ENCODE data around the gene EPS8L2.

EPS8L2 gene

GRCh38 chr11:693415-693831 is 12.6 kb upstream of the EPS8L2 start:
- WGBS (ENCODE audit: extremely low coverage, insufficient coverage, insufficient read length): no CpG with 5 or more reads among the region's 13 CpGs
- Histone ChIP-seq H3K23ac (ENCODE audit: low read length) (no peak overlapping the region), H3K4me1 (ENCODE audit: control insufficient read depth in 1 of 2, insufficient read depth in 2 of 2, low read length in 2 of 2) (peaks cover 33 to 35% of the 10 kb centered on the region in 2 experiments)

GRCh38 chr11:693887-694562 is 12.0 kb upstream of the EPS8L2 start:
- Histone ChIP-seq H4K8ac (ENCODE audit: low read depth, low read length) (peak overlapping the region; percentile 45), H3K79me1 (ENCODE audit: low read length) (peaks cover 26% of the 10 kb centered on the region), H3K4me3 (ENCODE audit: low read depth, low read length) (peak overlapping the region; percentile 58), H3K23ac (ENCODE audit: low read length) (no peak overlapping the region), H2BK5ac (ENCODE audit: low read depth, low read length, poor library complexity) (peak overlapping the region; percentile 42), H3K79me2 (ENCODE audit: control insufficient read depth, insufficient read depth, low read length, poor library complexity) (peaks cover 24% of the 10 kb centered on the region), H4K91ac (ENCODE audit: low read depth, low read length) (peak overlapping the region; percentile 72), H2BK120ac (ENCODE audit: insufficient read depth, low read length, poor library complexity) (peak overlapping the region; percentile 45), H2AK5ac (ENCODE audit: low read length) (peak overlapping the region; percentile 63), H3K9ac (ENCODE audit: low read length) (no peak overlapping the region), H3K4me1 (ENCODE audit: control insufficient read depth in 1 of 2, insufficient read depth in 2 of 2, low read length in 2 of 2) (peaks cover 33 to 35% of the 10 kb centered on the region in 2 experiments), H3K27ac (ENCODE audit: low read depth, low read length) (peak overlapping the region; percentile 62), H3K27me3 (ENCODE audit: insufficient read depth, low read length) (no peaks in the 10 kb centered on the region), H2AFZ (ENCODE audit: insufficient read depth, low read length, poor library complexity) (no peak overlapping the region), H2BK12ac (ENCODE audit: low read length) (no peak overlapping the region), H3K4me2 (ENCODE audit: low read length) (peak overlapping the region; percentile 35), H3K36me3 (ENCODE audit: control insufficient read depth in 1 of 2, insufficient read depth in 2 of 2, low read length in 2 of 2) (peaks cover 4 to 5% of the 10 kb centered on the region in 2 experiments), H3K18ac (ENCODE audit: low read length) (peak overlapping the region; percentile 52), H3K4ac (ENCODE audit: low read depth, low read length) (peak overlapping the region; percentile 84), H3K9me3 (ENCODE audit: insufficient read depth, low read depth, low read length) (no peaks in the 10 kb centered on the region), H4K12ac (ENCODE audit: low read depth, low read length) (no peak overlapping the region), H3K14ac (ENCODE audit: low read length) (peak overlapping the region; percentile 52)
- peak; percentile 50 to 68 for DNase-seq
- no CpG with 5 or more reads among the region's 15 CpGs for WGBS (ENCODE audit: extremely low coverage, insufficient coverage, insufficient read length)

More at GRCh38 chr11:693415-693831, 12.6 kb upstream of the EPS8L2 start:
- Histone ChIP-seq H3K9me3 (ENCODE audit: insufficient read depth, low read depth, low read length) (no peaks in the 10 kb centered on the region), H2BK12ac (ENCODE audit: low read length) (no peak overlapping the region), H3K27ac (ENCODE audit: low read depth, low read length) (peak overlapping the region; percentile 62), H3K4me2 (ENCODE audit: low read length) (peak overlapping the region; percentile 35), H3K79me2 (ENCODE audit: control insufficient read depth, insufficient read depth, low read length, poor library complexity) (peaks cover 24% of the 10 kb centered on the region), H3K79me1 (ENCODE audit: low read length) (peaks cover 26% of the 10 kb centered on the region), H3K36me3 (ENCODE audit: control insufficient read depth in 1 of 2, insufficient read depth in 2 of 2, low read length in 2 of 2) (peaks cover 5 to 10% of the 10 kb centered on the region in 2 experiments), H2BK120ac (ENCODE audit: insufficient read depth, low read length, poor library complexity) (no peak overlapping the region), H3K4ac (ENCODE audit: low read depth, low read length) (peak overlapping the region; percentile 77), H3K4me3 (ENCODE audit: low read depth, low read length) (no peak overlapping the region), H3K14ac (ENCODE audit: low read length) (peak overlapping the region; percentile 20), H3K9ac (ENCODE audit: low read length) (peak overlapping the region; percentile 31), H2AK5ac (ENCODE audit: low read length) (peak overlapping the region; percentile 49), H4K91ac (ENCODE audit: low read depth, low read length) (peak overlapping the region; percentile 72), H3K27me3 (ENCODE audit: insufficient read depth, low read length) (no peaks in the 10 kb centered on the region), H4K12ac (ENCODE audit: low read depth, low read length) (no peak overlapping the region), H3K18ac (ENCODE audit: low read length) (peak overlapping the region; percentile 46), H2BK5ac (ENCODE audit: low read depth, low read length, poor library complexity) (peak overlapping the region; percentile 57), H2AFZ (ENCODE audit: insufficient read depth, low read length, poor library complexity) (no peak overlapping the region), H4K8ac (ENCODE audit: low read depth, low read length) (no peak overlapping the region)
- peak; percentile 33 to 41 for DNase-seq

GRCh38 chr11:694563-695287 is 11.3 kb upstream of the EPS8L2 start, which contains the start of gene DEAF1:
TSS of gene DEAF1 (minus strand) at chr11:695222. CDS start at chr11:695047, 175 bp downstream.
- H2BK12ac ChIP-seq (ENCODE audit: low read length): no peak within 1 kb of the TSS
- peak within 1 kb of the TSS; percentile 98 for H3K18ac ChIP-seq (ENCODE audit: low read length)
- peak within 1 kb of the TSS; percentile 99 for H4K91ac ChIP-seq (ENCODE audit: low read depth, low read length)
- H3K4me2 ChIP-seq (ENCODE audit: low read length): peak within 1 kb of the TSS; percentile 78
- peak within 1 kb of the TSS; percentile 97 for H3K9ac ChIP-seq (ENCODE audit: low read length)
- peaks cover 24% of the 10 kb centered on the region for H3K79me2 ChIP-seq (ENCODE audit: control insufficient read depth, insufficient read depth, low read length, poor library complexity)
- H3K4ac ChIP-seq (ENCODE audit: low read depth, low read length): peak within 1 kb of the TSS; percentile 99
- H2BK120ac ChIP-seq (ENCODE audit: insufficient read depth, low read length, poor library complexity): peak within 1 kb of the TSS; percentile 99
- peak within 1 kb of the TSS; percentile 99 for H2BK5ac ChIP-seq (ENCODE audit: low read depth, low read length, poor library complexity)
- peak within 1 kb of the TSS; percentile 100 for H4K12ac ChIP-seq (ENCODE audit: low read depth, low read length)
- peak within 1 kb of the TSS; percentile 99 for H3K14ac ChIP-seq (ENCODE audit: low read length)
- peak within 1 kb of the TSS; percentile 99 for H2AK5ac ChIP-seq (ENCODE audit: low read length)
- H3K36me3 ChIP-seq (ENCODE audit: control insufficient read depth in 1 of 2, insufficient read depth in 2 of 2, low read length in 2 of 2): peaks cover 3 to 6% of the 10 kb centered on the region in 2 experiments
- peak; percentile 98 to 99 for DNase-seq
- H3K27ac ChIP-seq (ENCODE audit: low read depth, low read length): peak within 1 kb of the TSS; percentile 99
- H3K27me3 ChIP-seq (ENCODE audit: insufficient read depth, low read length): no peaks in the 10 kb centered on the region
- peaks cover 33 to 35% of the 10 kb centered on the region in 2 experiments for H3K4me1 ChIP-seq (ENCODE audit: control insufficient read depth in 1 of 2, insufficient read depth in 2 of 2, low read length in 2 of 2)
- peak within 1 kb of the TSS; percentile 100 for H4K8ac ChIP-seq (ENCODE audit: low read depth, low read length)
- WGBS (ENCODE audit: extremely low coverage, insufficient coverage, insufficient read length): no CpG with 5 or more reads among the region's 103 CpGs
- H2AFZ ChIP-seq (ENCODE audit: insufficient read depth, low read length, poor library complexity): peak within 1 kb of the TSS; percentile 94
- H3K23ac ChIP-seq (ENCODE audit: low read length): no peak within 1 kb of the TSS
- H3K79me1 ChIP-seq (ENCODE audit: low read length): peaks cover 26% of the 10 kb centered on the region
- H3K9me3 ChIP-seq (ENCODE audit: insufficient read depth, low read depth, low read length): no peaks in the 10 kb centered on the region
- H3K4me3 ChIP-seq (ENCODE audit: low read depth, low read length): peak within 1 kb of the TSS; percentile 97

- peak overlapping the region; percentile 97 for H3K4me3 ChIP-seq (ENCODE audit: low read depth, low read length)
- H4K91ac ChIP-seq (ENCODE audit: low read depth, low read length): peak overlapping the region; percentile 99
- H2AK5ac ChIP-seq (ENCODE audit: low read length): no peak overlapping the region
- no peaks in the 10 kb centered on the region for H3K9me3 ChIP-seq (ENCODE audit: insufficient read depth, low read depth, low read length)
- H3K14ac ChIP-seq (ENCODE audit: low read length): peak overlapping the region; percentile 99
- peak overlapping the region; percentile 97 for H3K9ac ChIP-seq (ENCODE audit: low read length)
- no peak for DNase-seq
- peak overlapping the region; percentile 92 for H2AFZ ChIP-seq (ENCODE audit: insufficient read depth, low read length, poor library complexity)
- peaks cover 24% of the 10 kb centered on the region for H3K79me2 ChIP-seq (ENCODE audit: control insufficient read depth, insufficient read depth, low read length, poor library complexity)
- H4K8ac ChIP-seq (ENCODE audit: low read depth, low read length): peak overlapping the region; percentile 99
- no peaks in the 10 kb centered on the region for H3K27me3 ChIP-seq (ENCODE audit: insufficient read depth, low read length)
- peaks cover 4 to 10% of the 10 kb centered on the region in 2 experiments for H3K36me3 ChIP-seq (ENCODE audit: control insufficient read depth in 1 of 2, insufficient read depth in 2 of 2, low read length in 2 of 2)
- H2BK120ac ChIP-seq (ENCODE audit: insufficient read depth, low read length, poor library complexity): peak overlapping the region; percentile 99
- H3K18ac ChIP-seq (ENCODE audit: low read length): peak overlapping the region; percentile 98
- H3K23ac ChIP-seq (ENCODE audit: low read length): no peak overlapping the region
- H2BK5ac ChIP-seq (ENCODE audit: low read depth, low read length, poor library complexity): peak overlapping the region; percentile 99
- WGBS (ENCODE audit: extremely low coverage, insufficient coverage, insufficient read length): no CpG with 5 or more reads among the region's 25 CpGs
- H3K4me1 ChIP-seq (ENCODE audit: control insufficient read depth in 1 of 2, insufficient read depth in 2 of 2, low read length in 2 of 2): peaks cover 33 to 35% of the 10 kb centered on the region in 2 experiments
- peak overlapping the region; percentile 86 for H3K4ac ChIP-seq (ENCODE audit: low read depth, low read length)
- no peak overlapping the region for H2BK12ac ChIP-seq (ENCODE audit: low read length)
- peak overlapping the region; percentile 95 for H4K12ac ChIP-seq (ENCODE audit: low read depth, low read length)
- H3K79me1 ChIP-seq (ENCODE audit: low read length): peaks cover 26% of the 10 kb centered on the region
- H3K27ac ChIP-seq (ENCODE audit: low read depth, low read length): peak overlapping the region; percentile 99
- peak overlapping the region; percentile 78 for H3K4me2 ChIP-seq (ENCODE audit: low read length)
Measured at GRCh38 chr11:695288-695537, 10.8 kb upstream of the EPS8L2 start.
